Ovary (tissue), 3 donors: ENCODE data around the gene TRAK1.

Source experiments
- EP300 ChIP-seq: sonication (generic); formaldehyde crosslinking; IDR thresholded peaks from one replicate; pipeline ENCODE4 v1.6.1; 2017; ENCODE audit warnings: antibody characterized with exemption
- POLR2A ChIP-seq: fragments of 450-650 bp; IDR thresholded peaks from one replicate; pipeline ENCODE4 v1.6.1; 2017; ENCODE audit warnings: antibody characterized with exemption, mild to moderate bottlenecking, moderate library complexity
- TF ChIP-seq, protein P1 (sequence below), 3 donors: fragments of 450-650 bp in 2 of 3; fragments of 200-600 bp in 1 of 3; IDR thresholded peaks; one replicate each; pipeline versions ENCODE4 v1.5.1 to v1.8.0; 2016 to 2022; ENCODE audit warnings: antibody characterized with exemption in 3 of 3, mild to moderate bottlenecking in 1 of 3
- donor health status: DM: no; HTN: no; CAD: no.

GRCh38 chr3:42159706-42160472 is 68.7 kb downstream of the TRAK1 start:
- TF ChIP-seq, protein P1, sequence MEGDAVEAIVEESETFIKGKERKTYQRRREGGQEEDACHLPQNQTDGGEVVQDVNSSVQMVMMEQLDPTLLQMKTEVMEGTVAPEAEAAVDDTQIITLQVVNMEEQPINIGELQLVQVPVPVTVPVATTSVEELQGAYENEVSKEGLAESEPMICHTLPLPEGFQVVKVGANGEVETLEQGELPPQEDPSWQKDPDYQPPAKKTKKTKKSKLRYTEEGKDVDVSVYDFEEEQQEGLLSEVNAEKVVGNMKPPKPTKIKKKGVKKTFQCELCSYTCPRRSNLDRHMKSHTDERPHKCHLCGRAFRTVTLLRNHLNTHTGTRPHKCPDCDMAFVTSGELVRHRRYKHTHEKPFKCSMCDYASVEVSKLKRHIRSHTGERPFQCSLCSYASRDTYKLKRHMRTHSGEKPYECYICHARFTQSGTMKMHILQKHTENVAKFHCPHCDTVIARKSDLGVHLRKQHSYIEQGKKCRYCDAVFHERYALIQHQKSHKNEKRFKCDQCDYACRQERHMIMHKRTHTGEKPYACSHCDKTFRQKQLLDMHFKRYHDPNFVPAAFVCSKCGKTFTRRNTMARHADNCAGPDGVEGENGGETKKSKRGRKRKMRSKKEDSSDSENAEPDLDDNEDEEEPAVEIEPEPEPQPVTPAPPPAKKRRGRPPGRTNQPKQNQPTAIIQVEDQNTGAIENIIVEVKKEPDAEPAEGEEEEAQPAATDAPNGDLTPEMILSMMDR (IDR thresholded peaks at IDR 0.05): no peak
- TF ChIP-seq EP300 (no peak), POLR2A (no peak)
